ENCODE data around the gene DRC3.

DRC3 gene, protein sequence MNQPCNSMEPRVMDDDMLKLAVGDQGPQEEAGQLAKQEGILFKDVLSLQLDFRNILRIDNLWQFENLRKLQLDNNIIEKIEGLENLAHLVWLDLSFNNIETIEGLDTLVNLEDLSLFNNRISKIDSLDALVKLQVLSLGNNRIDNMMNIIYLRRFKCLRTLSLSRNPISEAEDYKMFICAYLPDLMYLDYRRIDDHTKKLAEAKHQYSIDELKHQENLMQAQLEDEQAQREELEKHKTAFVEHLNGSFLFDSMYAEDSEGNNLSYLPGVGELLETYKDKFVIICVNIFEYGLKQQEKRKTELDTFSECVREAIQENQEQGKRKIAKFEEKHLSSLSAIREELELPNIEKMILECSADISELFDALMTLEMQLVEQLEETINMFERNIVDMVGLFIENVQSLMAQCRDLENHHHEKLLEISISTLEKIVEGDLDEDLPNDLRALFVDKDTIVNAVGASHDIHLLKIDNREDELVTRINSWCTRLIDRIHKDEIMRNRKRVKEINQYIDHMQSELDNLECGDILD

DNA sequence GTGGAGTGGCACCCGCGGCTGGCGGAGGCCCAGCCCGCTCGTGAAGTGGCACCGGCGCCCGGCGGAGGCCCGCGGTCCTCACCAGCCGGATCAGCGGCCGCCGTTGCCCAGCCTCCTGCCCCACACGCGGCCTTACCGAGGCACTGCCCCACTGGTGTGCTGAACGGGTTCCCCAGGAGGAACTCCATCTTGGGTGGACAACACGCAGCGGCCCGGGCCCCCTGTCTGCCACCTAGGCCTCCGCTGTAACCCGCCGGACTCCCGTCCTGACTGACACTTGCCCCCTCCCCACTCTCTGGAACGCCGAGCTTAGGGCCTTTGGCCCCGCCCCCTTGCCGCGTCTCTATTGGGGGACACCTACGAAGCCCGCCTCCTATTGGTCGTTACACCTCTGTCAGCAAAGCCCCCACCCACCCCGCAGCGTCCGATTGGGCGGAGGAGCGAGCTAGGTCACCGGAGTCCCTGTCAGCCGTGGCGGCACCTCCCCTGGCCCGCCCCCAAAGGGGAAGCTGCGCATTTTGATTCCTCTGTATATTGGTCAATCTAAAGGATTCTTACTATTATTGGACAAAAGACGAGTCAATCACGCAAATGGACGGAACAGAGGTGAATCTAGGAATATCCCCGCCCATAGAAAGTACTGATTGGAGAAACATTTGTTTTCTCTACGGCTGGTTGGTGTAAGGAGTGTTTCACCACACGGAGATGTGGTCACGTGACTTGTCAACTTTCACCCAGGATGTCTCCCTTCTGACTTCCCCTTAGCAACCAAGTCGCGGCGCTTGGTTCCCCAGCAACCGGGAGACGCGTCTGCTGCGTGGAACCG lies at the start of gene DRC3, which contains the start of gene TOM1L2:
TSS of gene DRC3 (plus strand) at position 737 of the 826 bp plus-strand sequence. CDS start 4,737 bp downstream, outside the sequence.
TSS of gene TOM1L2 (minus strand) at position 275 of the 826 bp plus-strand sequence. CDS start at position 188, 87 bp downstream.
- TF ChIP-seq, protein P1, sequence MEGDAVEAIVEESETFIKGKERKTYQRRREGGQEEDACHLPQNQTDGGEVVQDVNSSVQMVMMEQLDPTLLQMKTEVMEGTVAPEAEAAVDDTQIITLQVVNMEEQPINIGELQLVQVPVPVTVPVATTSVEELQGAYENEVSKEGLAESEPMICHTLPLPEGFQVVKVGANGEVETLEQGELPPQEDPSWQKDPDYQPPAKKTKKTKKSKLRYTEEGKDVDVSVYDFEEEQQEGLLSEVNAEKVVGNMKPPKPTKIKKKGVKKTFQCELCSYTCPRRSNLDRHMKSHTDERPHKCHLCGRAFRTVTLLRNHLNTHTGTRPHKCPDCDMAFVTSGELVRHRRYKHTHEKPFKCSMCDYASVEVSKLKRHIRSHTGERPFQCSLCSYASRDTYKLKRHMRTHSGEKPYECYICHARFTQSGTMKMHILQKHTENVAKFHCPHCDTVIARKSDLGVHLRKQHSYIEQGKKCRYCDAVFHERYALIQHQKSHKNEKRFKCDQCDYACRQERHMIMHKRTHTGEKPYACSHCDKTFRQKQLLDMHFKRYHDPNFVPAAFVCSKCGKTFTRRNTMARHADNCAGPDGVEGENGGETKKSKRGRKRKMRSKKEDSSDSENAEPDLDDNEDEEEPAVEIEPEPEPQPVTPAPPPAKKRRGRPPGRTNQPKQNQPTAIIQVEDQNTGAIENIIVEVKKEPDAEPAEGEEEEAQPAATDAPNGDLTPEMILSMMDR (IDR thresholded peaks at IDR 0.05), result no peak

DNA sequence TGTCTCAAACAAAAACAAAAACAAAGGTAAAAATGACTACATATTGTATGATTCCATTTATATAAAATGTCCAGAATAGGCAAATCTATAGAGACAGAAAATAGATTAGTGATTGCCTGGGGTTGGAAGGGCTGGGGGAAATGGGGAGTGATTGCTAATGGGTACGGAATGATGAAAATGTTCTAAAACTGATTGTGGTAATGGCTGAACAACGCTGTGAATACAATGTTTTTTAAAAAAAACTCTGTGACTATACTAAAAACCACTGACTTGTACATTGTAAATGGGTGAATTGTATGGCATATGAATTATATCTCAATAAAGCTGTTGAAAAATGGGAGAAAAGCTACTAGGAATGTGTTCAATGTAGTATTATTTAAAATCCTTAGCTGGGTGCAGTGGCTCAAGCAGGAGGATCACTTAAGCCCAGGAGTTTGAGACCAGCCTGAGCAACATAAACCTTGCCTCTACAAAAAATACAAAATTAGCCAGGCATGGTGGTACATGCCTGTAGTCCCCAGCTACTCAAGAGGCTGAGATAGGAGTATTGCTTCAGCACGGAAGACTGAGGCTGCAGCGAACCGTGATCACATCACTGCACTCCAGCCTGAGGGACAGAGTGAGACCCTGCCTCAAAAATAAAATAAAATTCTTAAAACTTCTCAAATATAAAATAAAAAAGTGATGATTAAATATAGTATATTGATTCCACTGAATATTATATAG lies 48.4 kb upstream of the DRC3 start:
- TF ChIP-seq, protein P1 (IDR thresholded peaks at IDR 0.05), result no peak

DNA sequence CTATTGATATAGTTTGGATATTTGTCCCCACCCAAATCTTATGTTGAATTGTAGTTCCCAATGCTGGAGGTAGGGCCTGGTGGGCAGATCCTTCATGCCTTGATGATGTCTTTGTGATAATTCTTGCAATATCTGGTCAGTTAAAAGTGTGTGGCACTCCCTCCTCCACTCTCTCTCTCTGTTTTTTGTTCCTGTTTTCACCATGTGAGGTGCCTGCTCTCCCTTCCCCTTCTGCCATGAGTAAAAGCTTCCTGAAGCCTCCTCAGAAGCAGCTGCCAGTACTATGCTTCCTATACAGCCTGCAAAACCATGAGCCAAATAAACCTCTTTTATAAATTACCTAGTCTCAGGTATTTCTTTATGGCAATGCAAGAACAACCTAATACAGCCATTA lies 47.8 kb upstream of the DRC3 start:
- TF ChIP-seq, protein P1 (IDR thresholded peaks at IDR 0.05), result no peak

DNA sequence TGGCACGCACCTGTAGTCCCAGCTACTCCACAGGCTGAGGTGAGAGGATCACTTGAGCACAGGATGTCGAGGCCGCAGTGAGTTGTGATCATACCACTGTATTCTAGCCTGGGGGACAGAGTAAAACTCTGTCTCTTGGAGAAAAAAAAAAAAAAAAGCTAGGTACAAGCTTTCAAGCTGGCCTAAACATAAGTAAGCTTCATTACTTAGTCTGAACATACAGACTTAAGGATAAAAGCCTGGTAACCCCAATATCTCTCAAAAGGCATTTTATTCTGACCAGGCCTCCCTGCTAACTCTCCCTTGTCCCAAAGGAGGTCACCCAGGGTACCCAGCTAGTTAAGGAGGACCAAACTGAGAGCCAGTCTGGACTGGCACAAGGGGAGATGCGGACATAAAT lies 46.6 kb upstream of the DRC3 start:
- TF ChIP-seq, protein P1 (IDR thresholded peaks at IDR 0.05), result no peak

DNA sequence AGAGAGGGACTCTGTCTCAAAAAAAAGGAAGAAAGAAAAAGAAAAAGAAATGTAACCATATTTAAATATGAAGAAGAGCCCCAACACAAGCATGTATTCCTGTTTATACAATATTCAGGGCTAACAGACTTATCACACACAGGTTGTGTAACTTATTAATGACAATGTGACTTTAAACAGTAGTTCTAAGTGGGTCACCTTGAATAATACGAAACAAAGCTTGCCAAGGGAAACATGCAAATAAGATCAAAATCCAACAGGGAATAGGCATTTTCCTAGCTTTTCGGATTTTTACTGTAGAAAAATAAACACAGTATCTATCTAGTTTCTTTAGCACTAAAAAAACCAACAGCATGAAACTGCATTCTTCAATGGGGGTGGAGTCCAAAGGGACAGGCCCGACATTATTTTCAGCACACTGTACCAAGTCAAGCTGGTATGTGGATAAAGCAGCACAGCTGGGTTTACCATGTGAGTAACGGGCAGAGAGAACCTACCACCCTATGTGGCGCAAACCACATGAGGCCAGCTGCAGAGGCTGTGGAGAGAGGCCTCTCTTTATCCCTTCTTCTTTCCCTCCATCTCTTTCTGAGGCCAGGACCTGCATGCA lies 45.7 kb upstream of the DRC3 start:
- TF ChIP-seq, protein P1 (IDR thresholded peaks at IDR 0.05), result no peak

DNA sequence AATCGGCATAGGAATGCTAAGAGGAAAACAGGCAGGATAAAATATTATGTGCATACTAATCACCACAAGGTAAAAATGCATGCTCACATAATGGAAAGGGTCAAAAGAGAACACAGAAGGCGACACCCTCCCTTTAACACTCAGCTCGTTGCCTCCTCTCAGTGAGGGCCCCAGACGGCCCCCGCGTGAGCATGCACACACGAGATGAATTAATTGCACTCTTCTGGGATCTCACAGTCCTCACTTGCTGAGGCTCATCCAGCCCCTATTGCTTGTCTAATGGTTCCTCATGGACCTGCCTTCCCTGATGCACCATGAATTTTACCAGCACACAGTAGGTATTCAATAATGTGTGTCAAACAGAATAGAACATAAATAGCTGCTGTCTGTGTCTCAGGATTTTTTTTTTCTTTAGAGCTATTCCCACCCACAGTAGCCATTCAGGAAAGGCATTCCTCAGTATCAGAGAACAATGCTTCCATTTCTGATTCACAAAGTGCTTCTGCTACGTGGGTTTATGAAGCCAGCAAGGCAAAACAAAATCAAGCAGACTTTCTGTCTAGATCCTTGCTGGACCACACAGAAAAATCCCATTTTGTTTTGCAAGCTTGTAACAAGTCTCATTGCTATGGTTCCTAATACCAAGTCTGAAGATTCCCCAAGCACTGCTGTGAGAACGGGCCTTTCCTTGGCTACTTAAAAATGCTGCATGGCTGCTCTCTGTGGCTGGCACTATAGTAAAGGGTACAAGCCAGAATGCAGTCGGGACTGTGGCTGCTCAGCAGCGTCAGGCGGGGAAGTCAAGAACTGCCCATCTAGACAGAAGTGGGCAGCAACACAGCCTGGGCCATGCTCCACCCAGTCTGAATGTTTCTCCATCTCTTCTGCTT lies 44.0 kb upstream of the DRC3 start:
- TF ChIP-seq, protein P1 (IDR thresholded peaks at IDR 0.05), result no peak
